Skeletal muscle satellite cell (primary cell): ENCODE measurements around the gene MRPS14.

Source experiments
- H3K27me3 ChIP-seq: 2 replicates; pipeline ENCODE4 v1.7.0; 2013; ENCODE audit warnings: low read length; ENCODE audit not compliant: control insufficient read depth, insufficient read depth
- H3K36me3 ChIP-seq: 2 replicates; pipeline ENCODE4 v1.7.0; 2013; ENCODE audit warnings: mild to moderate bottlenecking, control low read depth, low read length; ENCODE audit not compliant: insufficient read depth
- H3K4me1 ChIP-seq: 2 replicates; pipeline ENCODE4 v1.7.0; 2013; ENCODE audit warnings: low read length; ENCODE audit not compliant: control insufficient read depth, insufficient read depth
- H3K4me2 ChIP-seq: 2 replicates; pipeline ENCODE4 v1.7.0; 2013; ENCODE audit warnings: mild to moderate bottlenecking, low read length
- H3K4me3 ChIP-seq: 2 replicates; pipeline ENCODE4 v1.7.0; 2013; ENCODE audit warnings: low read length
- H3K9ac ChIP-seq: 2 replicates; pipeline ENCODE4 v1.7.0; 2013; ENCODE audit warnings: mild to moderate bottlenecking, low read depth, low read length, moderate library complexity
- H3K9me3 ChIP-seq: replicated peaks from 2 replicates; pipeline ENCODE4 v1.7.0; 2013; ENCODE audit warnings: mild to moderate bottlenecking, control low read depth, low read length

MRPS14 gene

GRCh38 chr1:175019524-175019923, 3.7 kb downstream of the MRPS14 start:
- Histone ChIP-seq H3K9me3 (no peaks in the 10 kb centered on the region), H3K9ac (no peak overlapping the region), H3K4me3 (no peak overlapping the region), H3K4me2 (no peak overlapping the region), H3K4me1 (peaks cover 14% of the 10 kb centered on the region), H3K36me3 (peaks cover 31% of the 10 kb centered on the region), H3K27me3 (no peaks in the 10 kb centered on the region)

DNA sequence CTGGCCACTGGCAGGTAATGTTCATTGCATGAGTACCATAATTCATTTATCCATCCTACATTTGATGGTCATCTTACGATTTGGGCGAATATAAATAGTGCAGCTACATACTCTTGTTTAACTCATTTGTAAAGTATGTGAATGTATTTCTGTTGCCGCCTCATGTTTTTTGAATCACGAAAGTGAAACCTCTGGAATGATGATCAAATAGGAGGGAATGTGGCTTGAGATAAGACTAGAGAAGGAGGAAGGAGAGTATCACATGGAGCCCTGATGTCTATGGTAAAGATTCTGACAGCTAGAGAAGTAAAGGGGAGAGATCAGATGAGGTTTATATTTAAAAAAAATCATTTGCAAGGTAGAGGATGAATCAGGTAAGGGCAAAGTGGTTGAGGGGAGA, 8.0 kb downstream of the MRPS14 start:
- H3K9me3 ChIP-seq: no peaks in the 10 kb centered on the region
- no peak overlapping the region for H3K4me3 ChIP-seq
- peaks cover 69% of the 10 kb centered on the region for H3K36me3 ChIP-seq
- peaks cover 14% of the 10 kb centered on the region for H3K4me1 ChIP-seq
- no peak overlapping the region for H3K4me2 ChIP-seq
- no peak overlapping the region for H3K9ac ChIP-seq
- H3K27me3 ChIP-seq: no peaks in the 10 kb centered on the region

DNA sequence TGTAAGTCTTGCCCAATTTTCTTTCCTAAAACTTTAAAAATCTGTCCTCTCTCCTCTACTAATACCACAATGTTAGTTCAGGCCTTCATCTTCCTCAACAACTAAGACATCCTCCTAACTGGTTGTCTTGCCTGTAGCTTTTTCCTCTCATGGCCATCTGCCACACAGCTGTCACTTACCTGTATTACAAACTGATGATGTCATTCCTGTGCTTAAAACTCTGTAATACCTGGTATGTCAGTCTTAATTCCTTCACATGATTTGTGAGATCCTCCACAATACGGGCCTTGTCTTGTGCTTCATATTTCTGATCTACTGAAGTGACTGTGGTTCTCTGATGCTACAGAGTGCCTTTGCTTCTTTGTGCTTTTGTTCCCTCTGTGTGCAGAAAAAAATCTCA, 9.8 kb downstream of the MRPS14 start:
- Histone ChIP-seq H3K27me3 (no peaks in the 10 kb centered on the region), H3K36me3 (peaks cover 79% of the 10 kb centered on the region)

GRCh38 chr1:175009532-175009931, 13.7 kb downstream of the MRPS14 start:
- H3K9ac ChIP-seq: no peak overlapping the region
- peaks cover 77% of the 10 kb centered on the region for H3K36me3 ChIP-seq
- H3K4me1 ChIP-seq: no peaks in the 10 kb centered on the region
- H3K4me2 ChIP-seq: no peak overlapping the region
- no peaks in the 10 kb centered on the region for H3K27me3 ChIP-seq
- H3K4me3 ChIP-seq: no peak overlapping the region
- no peaks in the 10 kb centered on the region for H3K9me3 ChIP-seq

More for the DNA sequence above, 9.8 kb downstream of the MRPS14 start:
- Histone ChIP-seq H3K4me1 (peaks cover 14% of the 10 kb centered on the region), H3K4me3 (no peak overlapping the region), H3K4me2 (no peak overlapping the region), H3K9ac (no peak overlapping the region), H3K9me3 (no peaks in the 10 kb centered on the region)

DNA sequence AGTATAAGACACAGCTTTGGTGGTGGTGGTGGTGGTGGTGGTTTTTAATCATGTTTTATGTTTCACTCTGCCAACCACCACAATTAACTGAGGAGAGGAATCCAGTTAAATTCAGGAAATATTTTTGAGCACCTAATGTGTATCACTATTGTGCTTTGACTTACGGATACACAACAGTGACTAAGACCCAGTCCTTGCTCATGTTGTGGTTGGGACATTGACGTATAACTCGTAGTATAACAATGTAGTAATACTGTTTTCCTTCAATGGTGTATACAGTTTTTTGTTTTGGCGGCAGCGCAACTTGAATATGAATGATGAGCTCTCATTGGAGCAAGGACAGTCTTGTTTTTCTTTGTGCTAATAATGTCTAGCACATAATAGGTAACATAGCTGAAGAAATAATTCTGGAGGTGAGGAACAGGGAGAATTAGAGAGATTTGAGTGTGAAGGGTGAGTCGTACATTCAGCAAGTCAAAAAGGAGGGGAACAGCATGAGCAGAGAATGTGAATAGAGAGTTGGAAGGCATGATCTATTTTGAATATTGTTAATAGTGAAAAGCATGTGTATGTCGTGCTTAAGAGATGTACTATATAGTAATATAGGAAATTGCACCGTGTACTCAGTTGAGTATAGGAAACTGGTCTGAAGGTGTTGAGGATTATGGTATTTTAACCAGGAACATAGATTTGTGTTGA, 18.0 kb downstream of the MRPS14 start:
- Histone ChIP-seq H3K27me3 (no peaks in the 10 kb centered on the region), H3K9ac (no peak overlapping the region), H3K36me3 (peaks cover 39% of the 10 kb centered on the region), H3K4me3 (no peak overlapping the region), H3K4me1 (peaks cover 30% of the 10 kb centered on the region), H3K9me3 (no peaks in the 10 kb centered on the region), H3K4me2 (no peak overlapping the region)

DNA sequence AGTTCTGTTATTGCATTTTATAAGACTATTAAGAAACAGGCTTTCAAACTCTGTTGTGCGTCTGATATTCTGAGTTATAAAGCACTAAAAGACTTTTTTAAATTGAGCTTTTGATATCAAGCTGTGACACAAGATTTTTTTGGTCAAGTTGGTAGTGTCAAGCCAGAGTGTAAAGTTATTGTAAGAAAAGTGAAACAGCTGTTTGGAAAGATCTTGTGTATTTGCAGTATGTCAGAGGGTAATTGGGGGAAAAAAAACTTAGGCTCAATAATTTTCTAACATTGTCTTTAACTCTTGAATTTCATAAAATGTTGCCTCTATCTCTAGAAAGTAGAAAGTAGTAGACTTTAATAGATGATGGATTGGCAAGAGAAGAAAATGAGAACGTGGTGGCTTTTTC, 19.7 kb downstream of the MRPS14 start:
- Histone ChIP-seq H3K4me1 (peaks cover 36% of the 10 kb centered on the region), H3K27me3 (no peaks in the 10 kb centered on the region), H3K4me3 (peak overlapping the region; percentile 51), H3K9me3 (no peaks in the 10 kb centered on the region), H3K36me3 (peaks cover 27% of the 10 kb centered on the region), H3K9ac (peak overlapping the region; percentile 39), H3K4me2 (peak overlapping the region; percentile 69)

GRCh38 chr1:175002910-175003517, 20.2 kb downstream of the MRPS14 start:
- H3K4me2 ChIP-seq: peak overlapping the region; percentile 69
- H3K27me3 ChIP-seq: no peaks in the 10 kb centered on the region
- no peaks in the 10 kb centered on the region for H3K9me3 ChIP-seq
- peaks cover 37% of the 10 kb centered on the region for H3K4me1 ChIP-seq
- H3K4me3 ChIP-seq: peak overlapping the region; percentile 51
- H3K36me3 ChIP-seq: peaks cover 22% of the 10 kb centered on the region
- peak overlapping the region; percentile 39 for H3K9ac ChIP-seq

DNA sequence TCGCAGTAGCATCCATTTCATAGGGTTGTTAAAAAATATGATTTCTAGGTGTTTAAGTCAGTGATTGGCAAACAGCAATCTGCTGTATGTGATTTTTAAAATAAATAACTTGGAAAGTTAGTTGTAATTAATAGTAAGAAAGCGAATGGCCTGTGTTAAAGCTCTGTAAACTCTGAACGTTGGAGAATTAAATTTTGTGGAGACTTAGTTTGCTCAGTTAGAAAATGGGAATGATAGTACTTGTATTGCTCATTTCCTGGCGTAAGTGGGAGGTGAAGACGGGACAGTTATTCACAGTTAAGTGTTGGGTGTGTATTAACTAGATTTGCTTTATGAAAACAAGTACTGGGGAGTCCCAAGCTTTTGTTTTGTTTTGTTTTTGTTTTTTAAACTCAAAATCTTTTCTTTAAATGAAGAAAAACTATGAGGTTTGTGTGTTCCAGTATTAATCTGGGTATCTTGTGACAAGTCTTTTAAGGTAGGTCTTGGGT, 22.5 kb downstream of the MRPS14 start:
- Histone ChIP-seq H3K4me2 (peak overlapping the region; percentile 84), H3K4me3 (peak overlapping the region; percentile 86), H3K27me3 (no peaks in the 10 kb centered on the region), H3K4me1 (peaks cover 48% of the 10 kb centered on the region), H3K36me3 (peaks cover 8% of the 10 kb centered on the region), H3K9ac (peak overlapping the region; percentile 99), H3K9me3 (no peaks in the 10 kb centered on the region)

GRCh38 chr1:174999936-175000696, 23.1 kb downstream of the MRPS14 start, which contains the start of gene CACYBP:
Gene CACYBP (plus strand): TSS chr1:174999947. CDS start chr1:175000181, 234 bp downstream.
- peak within 1 kb of the TSS; percentile 92 for H3K4me2 ChIP-seq
- H3K4me1 ChIP-seq: peaks cover 55% of the 10 kb centered on the region
- H3K9ac ChIP-seq: peak within 1 kb of the TSS; percentile 99
- H3K4me3 ChIP-seq: peak within 1 kb of the TSS; percentile 96
- no peaks in the 10 kb centered on the region for H3K27me3 ChIP-seq
- peaks cover 2% of the 10 kb centered on the region for H3K36me3 ChIP-seq
- H3K9me3 ChIP-seq: no peaks in the 10 kb centered on the region

DNA sequence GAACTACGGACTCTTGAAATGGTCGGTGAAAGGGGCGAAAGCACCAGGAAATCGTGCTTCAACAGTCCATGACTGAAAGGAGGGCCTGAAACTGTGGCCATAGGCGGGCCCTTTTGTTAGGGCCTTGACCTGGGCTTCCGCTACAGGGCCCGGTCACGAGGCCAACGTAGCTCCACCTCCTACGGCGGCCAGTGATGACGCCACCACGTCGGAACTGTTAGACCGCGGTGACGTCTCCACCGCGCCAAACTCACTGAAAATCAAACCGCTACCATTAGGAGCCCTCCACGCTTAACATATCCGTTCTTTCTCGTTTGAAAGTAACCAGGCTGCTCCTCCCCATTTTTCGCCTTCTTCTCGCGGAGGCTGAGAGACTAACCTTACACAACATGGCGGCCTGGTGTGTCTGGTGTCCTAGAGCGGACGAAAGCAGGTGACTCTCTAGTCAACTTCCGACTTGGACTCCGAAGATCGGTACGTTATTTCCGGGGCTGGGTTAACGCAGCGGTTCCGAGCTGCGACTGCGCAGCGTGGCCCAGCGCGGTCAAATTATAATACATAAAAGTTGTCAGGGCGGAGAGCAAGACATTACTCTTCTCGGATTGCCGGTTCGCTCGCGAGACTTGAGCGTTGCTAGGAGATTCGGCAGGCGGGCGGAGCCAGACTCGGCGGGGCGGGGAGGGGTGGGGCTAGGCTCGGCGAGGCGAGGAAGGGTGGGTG, 23.8 kb downstream of the MRPS14 start:
- H3K4me2 ChIP-seq: peak overlapping the region; percentile 92
- H3K4me1 ChIP-seq: peaks cover 59% of the 10 kb centered on the region
- H3K36me3 ChIP-seq: no peaks in the 10 kb centered on the region
- no peaks in the 10 kb centered on the region for H3K27me3 ChIP-seq
- H3K4me3 ChIP-seq: peak overlapping the region; percentile 96
- no peaks in the 10 kb centered on the region for H3K9me3 ChIP-seq
- peak overlapping the region; percentile 99 for H3K9ac ChIP-seq
